ENCODE measurements around the gene SPG7.

The SPG7 gene

GRCh38 chr16:89498839-89499238 is 9.4 kb upstream of the SPG7 start:
- H3F3A ChIP-seq (ENCODE audit: insufficient read depth, low read length): no peaks in the 10 kb centered on the region
- TF ChIP-seq EZH2 (IDR thresholded peaks at IDR 0.05; ENCODE audit: borderline replicate concordance, low read length) (no peak), CTCF (IDR thresholded peaks at IDR 0.05; ENCODE audit: low read length) (no peak)
- no peaks in the 10 kb centered on the region for H3K4me1 ChIP-seq (ENCODE audit: insufficient read depth, low read length, severe bottlenecking)

GRCh38 chr16:89499767-89500166 is 8.4 kb upstream of the SPG7 start:
- no peaks in the 10 kb centered on the region for H3K4me1 ChIP-seq (ENCODE audit: insufficient read depth, low read length, severe bottlenecking)
- no peaks in the 10 kb centered on the region for H3F3A ChIP-seq (ENCODE audit: insufficient read depth, low read length)
- H3K27ac ChIP-seq (ENCODE audit: low read depth, low read length, poor library complexity, severe bottlenecking): no peak overlapping the region
- H3K9me2 ChIP-seq (ENCODE audit: low read depth, low read length): no peaks in the 10 kb centered on the region
- H3K36me3 ChIP-seq (ENCODE audit: insufficient read depth, low read length): 0 out of 2 replicates have a peak, but pooled peaks cover 4% of the 10 kb centered on the region
- TF ChIP-seq EZH2 (IDR thresholded peaks at IDR 0.05; ENCODE audit: borderline replicate concordance, low read length): no peak
- no peak for TF ChIP-seq CTCF (IDR thresholded peaks at IDR 0.05; ENCODE audit: low read length)
- no peaks in the 10 kb centered on the region for H3K9me3 ChIP-seq (ENCODE audit: low read length)
- no peak overlapping the region for H3K9ac ChIP-seq (ENCODE audit: low read length)
- no peaks in the 10 kb centered on the region for H3K27me3 ChIP-seq (ENCODE audit: insufficient read depth, low read length)
- no peaks in the 10 kb centered on the region for H3K79me2 ChIP-seq (ENCODE audit: insufficient read depth, low read length)
- H2AFZ ChIP-seq (ENCODE audit: low read length): no peak overlapping the region
- H4K20me1 ChIP-seq (ENCODE audit: insufficient read depth, low read length): no peaks in the 10 kb centered on the region
- no peak overlapping the region for H3K4me3 ChIP-seq (ENCODE audit: low read depth, low read length, poor library complexity, severe bottlenecking)
- H3K4me2 ChIP-seq (ENCODE audit: low read length): no peak overlapping the region

More at GRCh38 chr16:89498839-89499238, 9.4 kb upstream of the SPG7 start:
- H3K9ac ChIP-seq (ENCODE audit: low read length): no peak overlapping the region
- H3K27me3 ChIP-seq (ENCODE audit: insufficient read depth, low read length): no peaks in the 10 kb centered on the region
- H3K9me2 ChIP-seq (ENCODE audit: low read depth, low read length): no peaks in the 10 kb centered on the region
- H2AFZ ChIP-seq (ENCODE audit: low read length): no peak overlapping the region
- H4K20me1 ChIP-seq (ENCODE audit: insufficient read depth, low read length): no peaks in the 10 kb centered on the region
- no peak overlapping the region for H3K27ac ChIP-seq (ENCODE audit: low read depth, low read length, poor library complexity, severe bottlenecking)
- H3K36me3 ChIP-seq (ENCODE audit: insufficient read depth, low read length): 0 out of 2 replicates have a peak, but pooled peaks cover 4% of the 10 kb centered on the region
- no peak overlapping the region for H3K4me2 ChIP-seq (ENCODE audit: low read length)
- H3K9me3 ChIP-seq (ENCODE audit: low read length): no peaks in the 10 kb centered on the region
- H3K79me2 ChIP-seq (ENCODE audit: insufficient read depth, low read length): no peaks in the 10 kb centered on the region
- no peak overlapping the region for H3K4me3 ChIP-seq (ENCODE audit: low read depth, low read length, poor library complexity, severe bottlenecking)

GRCh38 chr16:89502081-89502843 is 5.9 kb upstream of the SPG7 start:
- Histone ChIP-seq H3K4me2 (ENCODE audit: low read length) (no peak overlapping the region), H3K27ac (ENCODE audit: low read depth, low read length, poor library complexity, severe bottlenecking) (no peak overlapping the region), H3K9me3 (ENCODE audit: low read length) (no peaks in the 10 kb centered on the region), H3K9me2 (ENCODE audit: low read depth, low read length) (no peaks in the 10 kb centered on the region), H3K27me3 (ENCODE audit: insufficient read depth, low read length) (no peaks in the 10 kb centered on the region), H3K9ac (ENCODE audit: low read length) (no peak overlapping the region), H3K4me1 (ENCODE audit: insufficient read depth, low read length, severe bottlenecking) (peaks cover 24% of the 10 kb centered on the region), H3K4me3 (ENCODE audit: low read depth, low read length, poor library complexity, severe bottlenecking) (no peak overlapping the region), H3K79me2 (ENCODE audit: insufficient read depth, low read length) (no peaks in the 10 kb centered on the region), H2AFZ (ENCODE audit: low read length) (no peak overlapping the region), H3F3A (ENCODE audit: insufficient read depth, low read length) (no peaks in the 10 kb centered on the region), H3K36me3 (ENCODE audit: insufficient read depth, low read length) (0 out of 2 replicates have a peak, but pooled peaks cover 4% of the 10 kb centered on the region), H4K20me1 (ENCODE audit: insufficient read depth, low read length) (no peaks in the 10 kb centered on the region)
- TF ChIP-seq EZH2 (IDR thresholded peaks at IDR 0.05; ENCODE audit: borderline replicate concordance, low read length): no peak
- TF ChIP-seq CTCF (IDR thresholded peaks at IDR 0.05; ENCODE audit: low read length): no peak
